HepG2 (cell line): Measurements from ENCODE around the gene CDCA4. TPM values are rescaled to one million over a fixed set of nuclear protein-coding genes. Genes with fewer than 3 reads are reported as not detected.

Experiments used
- ATF7-NPFF ChIP-seq: sonication (generic); formaldehyde crosslinking; IDR thresholded peaks from 2 replicates; pipeline ENCODE4 v1.8.1; 2023; ENCODE audit warnings: mild to moderate bottlenecking, low read depth, missing genetic modification reagents, moderate library complexity
- CBFB ChIP-seq: sonication (generic); formaldehyde crosslinking; IDR thresholded peaks from 2 replicates; pipeline ENCODE4 v1.4.0; 2020; ENCODE audit warnings: missing genetic modification reagents
- KAT2B ChIP-seq: fragments of 150-350 bp; IDR thresholded peaks from 2 replicates; pipeline ENCODE4 v1.6.1; 2014; ENCODE audit warnings: low read depth, low read length, borderline replicate concordance
- MIER3 ChIP-seq: IDR thresholded peaks from 2 replicates; pipeline ENCODE4 v1.6.1; 2016; ENCODE audit warnings: missing compliant biosample characterization, borderline replicate concordance
- MXD3 ChIP-seq: IDR thresholded peaks from 2 replicates; pipeline ENCODE4 v1.6.1; 2016; ENCODE audit warnings: mild to moderate bottlenecking, missing biosample characterization, missing genetic modification reagents
- NR2F1 ChIP-seq, 2 experiments: fragments of 450-650 bp in 1 of 2; formaldehyde crosslinking in 1 of 2; IDR thresholded peaks; 2 replicates each; pipeline versions ENCODE4 v1.5.0 to v1.6.1; 2016 to 2020; ENCODE audit warnings: mild to moderate bottlenecking in 1 of 2, missing compliant biosample characterization in 1 of 2, missing genetic modification reagents in 1 of 2, moderate library complexity in 1 of 2
- REL ChIP-seq: sonication (generic); formaldehyde crosslinking; conservative IDR thresholded peaks from 2 replicates; pipeline ENCODE4 v1.8.0; 2022; ENCODE audit warnings: mild to moderate bottlenecking, missing genetic modification reagents, moderate library complexity
- SIX1 ChIP-seq: sonication (generic); formaldehyde crosslinking; IDR thresholded peaks from 2 replicates; pipeline ENCODE4 v1.4.0; 2020; ENCODE audit warnings: missing genetic modification reagents, borderline replicate concordance
- TCF12 ChIP-seq, 2 experiments: fragments of 450-650 bp in 1 of 2; sonication (generic) in 1 of 2; formaldehyde crosslinking in 1 of 2; IDR thresholded peaks; 2 replicates each; pipeline versions ENCODE4 v1.6.1 to v1.8.0; 2017 to 2022; ENCODE audit warnings: antibody characterized with exemption in 1 of 2, mild to moderate bottlenecking in 1 of 2, missing genetic modification reagents in 1 of 2, moderate library complexity in 1 of 2
- TP53 ChIP-seq: sonication (generic); formaldehyde crosslinking; conservative IDR thresholded peaks from 2 replicates; pipeline ENCODE4 v1.4.0; 2020; ENCODE audit warnings: missing genetic modification reagents
- ZFP1 ChIP-seq: IDR thresholded peaks from 2 replicates; pipeline ENCODE4 v1.6.1; 2016
- ZNF20 ChIP-seq: sonication (generic); formaldehyde crosslinking; IDR thresholded peaks from 2 replicates; pipeline ENCODE4 v1.4.0; 2020; ENCODE audit warnings: mild to moderate bottlenecking, moderate library complexity, missing genetic modification reagents
- ZNF280B ChIP-seq: sonication (generic); formaldehyde crosslinking; IDR thresholded peaks from 2 replicates; pipeline ENCODE4 v1.5.0; 2020; ENCODE audit warnings: missing genetic modification reagents, mild to moderate bottlenecking, borderline replicate concordance
- ZNF530 ChIP-seq: sonication (generic); formaldehyde crosslinking; IDR thresholded peaks from 2 replicates; pipeline ENCODE4 v1.5.0; 2020; ENCODE audit warnings: low read depth, mild to moderate bottlenecking, missing genetic modification reagents
- ZNF562 ChIP-seq: sonication (generic); formaldehyde crosslinking; IDR thresholded peaks from 2 replicates; pipeline ENCODE4 v1.8.0; 2022; ENCODE audit warnings: missing genetic modification reagents, borderline replicate concordance
- ZNF589 ChIP-seq: sonication (generic); formaldehyde crosslinking; conservative IDR thresholded peaks from 2 replicates; pipeline ENCODE4 v1.8.0; 2022; ENCODE audit warnings: mild to moderate bottlenecking, moderate library complexity, missing genetic modification reagents
- ZNF766 ChIP-seq: sonication (generic); formaldehyde crosslinking; IDR thresholded peaks from 2 replicates; pipeline ENCODE4 v1.5.0; 2020; ENCODE audit warnings: missing genetic modification reagents, borderline replicate concordance
- ZNF773 ChIP-seq: sonication (generic); formaldehyde crosslinking; IDR thresholded peaks from 2 replicates; pipeline ENCODE4 v1.4.0; 2020; ENCODE audit warnings: missing genetic modification reagents, borderline replicate concordance
- ZNF782 ChIP-seq: sonication (generic); formaldehyde crosslinking; IDR thresholded peaks from 2 replicates; pipeline ENCODE4 v1.4.0; 2020; ENCODE audit warnings: missing genetic modification reagents, mild to moderate bottlenecking, borderline replicate concordance
- polyA plus RNA-seq, 8 experiments: library from polyadenylated mRNA; depleted of rRNA in 3 of 8; stranded (reverse) in 7 of 8; unstranded in 1 of 8; fragments of >200 nt; fragmentation: Illumina TruSeq in 4 of 8; extraction: Trizol in 4 of 8; gene quantifications; 2 replicates each; pipeline versions ENCODE4 v1.2.1 to v1.2.3, GENCODE V29; 2011 to 2016; ENCODE audit warnings: low read depth in 4 of 8, missing spikeins in 1 of 8, mixed read lengths in 1 of 8; ENCODE audit not compliant: insufficient read depth in 1 of 8
- total RNA-seq, 5 experiments: library from RNA; depleted of rRNA; stranded (reverse); fragments of >200 nt; fragmentation: Illumina TruSeq; extraction: Trizol; gene quantifications; 2 replicates each; pipeline ENCODE4 v1.2.3, GENCODE V29; 2016; ENCODE audit warnings: low read depth in 1 of 5
- TF ChIP-seq, protein P1 (sequence below): sonication (generic); formaldehyde crosslinking; IDR thresholded peaks from 2 replicates; pipeline ENCODE4 v1.5.0; 2020; ENCODE audit warnings: missing genetic modification reagents
- TF ChIP-seq, protein P2 (sequence below), 2 experiments: sonication (generic) in 1 of 2; formaldehyde crosslinking in 1 of 2; IDR thresholded peaks; 2 replicates each; pipeline versions ENCODE4 v1.4.0 to v1.6.1; 2016 to 2020; ENCODE audit warnings: borderline replicate concordance in 1 of 2, low read depth in 1 of 2, mild to moderate bottlenecking in 1 of 2, missing genetic modification reagents in 1 of 2

CDCA4 gene
- total and polyA plus RNA-seq, 2 of the 13 experiments (the other 11 are each of a cell fraction or from before 2014, with no cell fraction given) = 19.7 to 43.1 TPM

DNA sequence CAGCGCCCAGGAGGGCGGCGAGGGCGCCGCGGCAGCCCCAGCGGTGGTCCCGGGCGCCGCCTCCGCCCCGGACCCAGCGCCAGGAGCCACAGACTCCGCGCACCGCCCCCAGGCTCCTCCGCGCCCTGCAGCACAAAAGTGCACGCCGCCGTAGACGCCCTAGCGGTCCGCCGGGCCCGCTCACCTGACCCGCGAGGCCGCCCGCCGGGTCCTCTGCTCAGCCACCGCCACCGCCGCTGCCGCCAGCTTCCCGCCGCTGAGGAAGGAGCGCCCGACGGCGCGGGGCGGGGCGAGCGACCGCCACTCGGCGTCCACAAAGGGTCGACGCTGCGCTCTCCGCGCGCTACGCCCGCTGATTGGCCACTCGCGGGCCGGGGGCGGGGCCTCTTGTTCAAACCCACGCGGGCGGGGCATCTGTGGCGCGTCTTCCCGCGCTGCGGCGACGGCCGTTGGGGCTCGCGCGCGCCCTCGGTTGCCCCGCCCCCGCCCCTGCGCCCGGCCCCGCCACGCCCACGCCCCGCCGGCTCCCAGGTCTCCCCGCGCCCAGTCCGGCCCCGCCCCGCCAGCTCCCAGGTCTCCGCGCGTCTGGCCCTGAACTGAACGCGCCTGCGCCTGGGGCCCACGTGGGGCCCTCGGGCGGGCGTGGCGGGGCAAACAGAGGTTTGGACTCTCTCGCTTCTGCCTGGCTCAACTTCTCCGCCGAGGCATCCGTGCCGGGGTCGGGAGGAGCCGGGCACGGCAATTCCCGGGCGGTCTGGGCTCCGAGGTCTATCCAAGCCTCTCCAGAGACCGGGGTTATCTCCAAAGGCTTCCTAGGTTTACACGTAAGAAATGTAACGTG is at the start of gene CDCA4 (continued):
- TF ChIP-seq TCF12 (IDR thresholded peaks at IDR 0.05) (no peak), TCF12 (CRISPR knock-in tag; IDR thresholded peaks at IDR 0.05) (no peak), ZNF782 (CRISPR knock-in tag) (peak; percentile 70; the same call in 1 of the 2 replicates), SIX1 (CRISPR knock-in tag) (no peak), REL (CRISPR knock-in tag) (no peak), TP53 (0 out of 2 replicates have a peak, but pooled peaks have one; percentile 52), ZNF20 (no peak), MIER3 (CRISPR knock-in tag) (no peak), NR2F1 (CRISPR knock-in tag; IDR thresholded peaks at IDR 0.05) (no peak), CBFB (CRISPR knock-in tag) (0 out of 2 replicates have a peak, but pooled peaks have one; percentile 41), ZNF562 (CRISPR knock-in tag) (no peak), ZNF280B (CRISPR knock-in tag) (peak; percentile 68; the same call in 1 of the 2 replicates), MXD3 (CRISPR knock-in tag) (0 out of 2 replicates have a peak, but pooled peaks have one; percentile 34), ZNF589 (no peak), KAT2B (no peak), ZNF766 (CRISPR knock-in tag) (no peak), ATF7-NPFF (CRISPR knock-in tag) (peak; percentile 85; the same call in 1 of the 2 replicates), ZFP1 (no peak), ZNF530 (CRISPR knock-in tag) (no peak), ZNF773 (CRISPR knock-in tag) (0 out of 2 replicates have a peak, but pooled peaks have one; percentile 65)
- TF ChIP-seq, protein P1, sequence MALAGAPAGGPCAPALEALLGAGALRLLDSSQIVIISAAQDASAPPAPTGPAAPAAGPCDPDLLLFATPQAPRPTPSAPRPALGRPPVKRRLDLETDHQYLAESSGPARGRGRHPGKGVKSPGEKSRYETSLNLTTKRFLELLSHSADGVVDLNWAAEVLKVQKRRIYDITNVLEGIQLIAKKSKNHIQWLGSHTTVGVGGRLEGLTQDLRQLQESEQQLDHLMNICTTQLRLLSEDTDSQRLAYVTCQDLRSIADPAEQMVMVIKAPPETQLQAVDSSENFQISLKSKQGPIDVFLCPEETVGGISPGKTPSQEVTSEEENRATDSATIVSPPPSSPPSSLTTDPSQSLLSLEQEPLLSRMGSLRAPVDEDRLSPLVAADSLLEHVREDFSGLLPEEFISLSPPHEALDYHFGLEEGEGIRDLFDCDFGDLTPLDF (CRISPR knock-in tag) = peak; percentile 97
- TF ChIP-seq, protein P2, sequence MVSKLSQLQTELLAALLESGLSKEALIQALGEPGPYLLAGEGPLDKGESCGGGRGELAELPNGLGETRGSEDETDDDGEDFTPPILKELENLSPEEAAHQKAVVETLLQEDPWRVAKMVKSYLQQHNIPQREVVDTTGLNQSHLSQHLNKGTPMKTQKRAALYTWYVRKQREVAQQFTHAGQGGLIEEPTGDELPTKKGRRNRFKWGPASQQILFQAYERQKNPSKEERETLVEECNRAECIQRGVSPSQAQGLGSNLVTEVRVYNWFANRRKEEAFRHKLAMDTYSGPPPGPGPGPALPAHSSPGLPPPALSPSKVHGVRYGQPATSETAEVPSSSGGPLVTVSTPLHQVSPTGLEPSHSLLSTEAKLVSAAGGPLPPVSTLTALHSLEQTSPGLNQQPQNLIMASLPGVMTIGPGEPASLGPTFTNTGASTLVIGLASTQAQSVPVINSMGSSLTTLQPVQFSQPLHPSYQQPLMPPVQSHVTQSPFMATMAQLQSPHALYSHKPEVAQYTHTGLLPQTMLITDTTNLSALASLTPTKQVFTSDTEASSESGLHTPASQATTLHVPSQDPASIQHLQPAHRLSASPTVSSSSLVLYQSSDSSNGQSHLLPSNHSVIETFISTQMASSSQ (IDR thresholded peaks at IDR 0.05; ENCODE audit: low read depth) = no peak
- TF ChIP-seq, protein P2 (CRISPR knock-in tag; IDR thresholded peaks at IDR 0.05; ENCODE audit: borderline replicate concordance) = no peak
